Pancreas (tissue), 10 donors: ENCODE measurements around the gene PIP5K1C. TPM values are rescaled to one million over a fixed set of nuclear protein-coding genes. Genes with fewer than 3 reads are reported as not detected.

Experiments
- ATAC-seq, 4 donors: fragments of 200-7000 bp; cut with Tn5 transposase; one replicate each; pipeline versions ENCODE4 v1.8.0 to v1.9.1; 2020; ENCODE audit warnings: mild to moderate bottlenecking in 4 of 4, moderate library complexity in 4 of 4
- DNase-seq, 6 donors: peaks; one replicate each; pipeline ENCODE4 v3.0.0-alpha.2; 2020
- FAIRE-seq: peaks from 2 replicates; lab custom pipeline; 2012; peaks lifted over from hg19 to GRCh38; lab: Jason Lieb, UNC
- H3K27ac ChIP-seq, 4 donors: fragments of 200-600 bp; sonication (generic); 1 replicate in 3 of 4; 2 replicates in 1 of 4; pipeline versions ENCODE4 v1.5.0 to v1.8.0; 2020
- H3K27me3 ChIP-seq, 4 donors: fragments of 200-600 bp; one replicate each; pipeline ENCODE4 v1.8.0; 2021
- H3K36me3 ChIP-seq, 3 donors: fragments of 200-600 bp; sonication (generic) in 1 of 3; one replicate each; pipeline versions ENCODE4 v1.5.0 to v1.8.0; 2020 to 2021
- H3K4me1 ChIP-seq, 3 donors: fragments of 200-600 bp; one replicate each; pipeline ENCODE4 v1.8.0; 2021
- H3K4me3 ChIP-seq, 4 donors: fragments of 200-600 bp; sonication (generic) in 2 of 4; one replicate each; pipeline versions ENCODE4 v1.5.0 to v1.8.0; 2020 to 2021
- H3K9me3 ChIP-seq, 4 donors: fragments of 200-600 bp; one replicate each; pipeline ENCODE4 v1.8.0; 2021
- CTCF ChIP-seq, 4 donors: fragments of 200-600 bp; sonication (generic) in 3 of 4; IDR thresholded peaks; one replicate each; pipeline versions ENCODE4 v1.5.0 to v1.8.0; 2021; ENCODE audit warnings: antibody characterized with exemption in 4 of 4
- WGBS, 2 donors: extraction: QIAGEN DNeasy Blood & Tissue Kit; methylation state at CpG; one replicate each; pipeline ENCODE4 v1.1.7; 2013; 5-methylcytosine and 5-hydroxymethylcytosine counted together
- intact Hi-C, 3 donors: fragments of 100-400 bp; cut with DNase I; formaldehyde crosslinking; loops; one replicate each; pipeline versions ENCODE4 v1.11.1 to v1.14.2; 2022
- polyA plus RNA-seq, 2 donors: library from polyadenylated mRNA; stranded (reverse); fragments of 200-250 nt; gene quantifications; one replicate each; pipeline ENCODE4 v1.2.3, GENCODE V29; 2013
- total RNA-seq, 6 donors: library from RNA; stranded (reverse); fragmentation: NEBNext Ultra II Directional in 4 of 6; extraction: Animal tissue kit (Norgen Biotek cat#: 25700) in 4 of 6; gene quantifications; one replicate each; pipeline versions ENCODE4 v1.2.1 to v1.2.4, GENCODE V29; 2021 to 2023
- donor health status: healthy with polysubstance abuse.
- donor health status: DM: no; HTN: no; CAD: no; lungs with moderate emphysema.
- donor health status: DM: no; HTN: no; CAD: no.
- donor health status: control.
- donor health status: control.
- donor health status: Bipolar disorder and iron deficiency.
- donor health status: DM: yes; HTN: yes; CAD: no.
- donor health status: DM: no; HTN: no; CAD: no.
- donor health status: DM: no; HTN: no; CAD: no.
- donor health status: DM: yes; HTN: yes; CAD: no.

PIP5K1C gene
- total RNA-seq (10 to 100 TPM; 12.9 to 21.4 (median 14.9) TPM), polyA plus RNA-seq (10 to 100 TPM; 14.1 to 24.8 TPM)

DNA sequence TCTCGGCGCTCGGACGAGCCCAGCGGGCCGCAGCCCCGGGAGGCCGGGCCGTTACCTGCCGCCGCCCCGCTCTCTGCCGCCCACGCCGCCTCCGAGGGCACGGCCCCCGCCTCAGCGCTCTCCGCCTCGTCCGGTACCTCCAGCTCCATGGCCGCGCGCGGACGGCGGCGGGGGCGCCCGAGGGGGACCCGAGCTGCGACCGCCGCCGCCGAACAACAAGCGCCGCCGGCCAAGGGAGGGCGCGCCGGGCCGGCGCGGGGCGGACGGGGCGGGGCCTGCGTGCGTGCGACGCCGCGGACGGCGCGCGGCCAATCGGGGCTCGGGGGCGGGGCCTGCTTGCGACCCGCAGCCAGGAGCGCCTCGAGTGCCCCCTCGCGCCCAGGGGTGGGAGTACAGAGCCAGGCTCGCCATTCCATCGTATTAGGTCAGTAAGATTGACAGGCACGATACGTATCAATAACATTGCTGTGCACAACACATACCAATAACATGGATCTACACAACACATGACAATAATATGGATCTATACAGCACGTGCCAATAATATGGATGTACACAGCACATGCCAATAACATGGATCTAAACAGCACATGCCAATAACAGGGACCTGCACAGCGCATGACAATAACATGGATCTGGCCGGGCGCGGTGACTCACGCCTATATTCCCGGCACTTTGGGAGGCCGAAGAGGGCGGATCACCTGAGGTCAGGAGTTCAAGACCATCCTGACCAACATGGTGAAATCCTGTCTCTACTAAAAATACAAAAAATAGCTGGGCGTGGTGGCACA lies at the start of gene PIP5K1C:
Gene PIP5K1C (minus strand): TSS at position 227 of the 791 bp plus-strand sequence. CDS start 78 bp downstream, at position 149.
- peak; percentile 49 to 70 (median 59) for TF ChIP-seq CTCF (IDR thresholded peaks at IDR 0.05)
- FAIRE-seq (no peak), ATAC-seq (peak; percentile 92 to 99 (median 98)), DNase-seq (peak; percentile 80 to 99 (median 92))
- 3% methylated on average over 63 to 82 of the region's 82 CpGs for WGBS, 2 donors
- Histone ChIP-seq H3K4me1 (no peaks in the 10 kb centered on the region), H3K27ac (peak within 1 kb of the TSS; percentile 16 to 34 (median 22)), H3K4me3 (peak within 1 kb of the TSS; percentile 48 to 90 (median 87)), H3K9me3 (no peaks in the 10 kb centered on the region), H3K27me3 (no peaks in the 10 kb centered on the region), H3K36me3 (no peaks in the 10 kb centered on the region)
- intact Hi-C loops = loop anchor here in 1 of 3 donors (5.0 kb wide), 1 partner anchor 33 kb away; no protein-coding TSS in a partner anchor

- H3K27ac ChIP-seq = no peak overlapping the region
- FAIRE-seq (no peak), ATAC-seq (no peak), DNase-seq (no peak)
- peaks cover 0 to 18% (median 0%) of the 10 kb centered on the region in 3 donors for H3K36me3 ChIP-seq
- WGBS, 2 donors = 74% methylated on average over 8 of the region's 8 CpGs
- TF ChIP-seq CTCF (IDR thresholded peaks at IDR 0.05) = no peak
- H3K4me1 ChIP-seq = no peaks in the 10 kb centered on the region
- H3K4me3 ChIP-seq = no peak overlapping the region
- H3K27me3 ChIP-seq = no peaks in the 10 kb centered on the region
- intact Hi-C loops = no loop called here
- H3K9me3 ChIP-seq = no peaks in the 10 kb centered on the region
These were observed 48.7 kb upstream of the PIP5K1C start for GRCh38 chr19:3748965-3749364.

DNA sequence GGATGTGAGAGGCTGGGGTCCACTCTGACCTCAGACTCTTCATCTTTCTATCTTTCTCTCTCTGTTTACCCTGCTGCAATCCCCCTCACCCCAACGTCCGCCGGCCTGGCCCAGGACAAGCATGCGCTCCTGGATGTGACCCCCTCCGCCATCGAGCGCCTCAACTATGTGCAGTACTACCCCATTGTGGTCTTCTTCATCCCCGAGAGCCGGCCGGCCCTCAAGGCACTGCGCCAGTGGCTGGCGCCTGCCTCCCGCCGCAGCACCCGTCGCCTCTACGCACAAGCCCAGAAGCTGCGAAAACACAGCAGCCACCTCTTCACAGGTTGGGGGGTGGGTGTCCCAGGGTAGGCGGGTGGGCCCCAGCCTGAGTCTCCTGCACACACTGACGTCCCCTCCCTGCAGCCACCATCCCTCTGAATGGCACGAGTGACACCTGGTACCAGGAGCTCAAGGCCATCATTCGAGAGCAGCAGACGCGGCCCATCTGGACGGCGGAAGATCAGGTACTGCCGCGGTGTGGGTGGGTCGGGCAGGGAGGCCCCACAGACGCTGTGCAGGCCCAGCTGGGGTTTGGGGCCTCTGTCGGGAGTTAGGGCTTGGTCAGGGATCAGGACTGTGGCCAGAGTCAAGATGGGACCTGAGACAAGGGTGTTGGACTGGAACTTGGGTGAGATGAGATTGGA lies 46.2 kb upstream of the PIP5K1C start:
- DNase-seq = peak in 1 of 6 donors; percentile 57
- H3K27me3 ChIP-seq = no peaks in the 10 kb centered on the region
- FAIRE-seq = no peak
- no peaks in the 10 kb centered on the region for H3K4me1 ChIP-seq
- no peak overlapping the region for H3K4me3 ChIP-seq
- intact Hi-C loops = no loop called here
- ATAC-seq = no peak
- H3K36me3 ChIP-seq = peaks cover 0 to 11% (median 0%) of the 10 kb centered on the region in 3 donors
- TF ChIP-seq CTCF (IDR thresholded peaks at IDR 0.05) = no peak
- H3K9me3 ChIP-seq = no peaks in the 10 kb centered on the region
- 80 to 82% methylated on average over 30 to 31 of the region's 31 CpGs for WGBS, 2 donors
- no peak overlapping the region for H3K27ac ChIP-seq

DNA sequence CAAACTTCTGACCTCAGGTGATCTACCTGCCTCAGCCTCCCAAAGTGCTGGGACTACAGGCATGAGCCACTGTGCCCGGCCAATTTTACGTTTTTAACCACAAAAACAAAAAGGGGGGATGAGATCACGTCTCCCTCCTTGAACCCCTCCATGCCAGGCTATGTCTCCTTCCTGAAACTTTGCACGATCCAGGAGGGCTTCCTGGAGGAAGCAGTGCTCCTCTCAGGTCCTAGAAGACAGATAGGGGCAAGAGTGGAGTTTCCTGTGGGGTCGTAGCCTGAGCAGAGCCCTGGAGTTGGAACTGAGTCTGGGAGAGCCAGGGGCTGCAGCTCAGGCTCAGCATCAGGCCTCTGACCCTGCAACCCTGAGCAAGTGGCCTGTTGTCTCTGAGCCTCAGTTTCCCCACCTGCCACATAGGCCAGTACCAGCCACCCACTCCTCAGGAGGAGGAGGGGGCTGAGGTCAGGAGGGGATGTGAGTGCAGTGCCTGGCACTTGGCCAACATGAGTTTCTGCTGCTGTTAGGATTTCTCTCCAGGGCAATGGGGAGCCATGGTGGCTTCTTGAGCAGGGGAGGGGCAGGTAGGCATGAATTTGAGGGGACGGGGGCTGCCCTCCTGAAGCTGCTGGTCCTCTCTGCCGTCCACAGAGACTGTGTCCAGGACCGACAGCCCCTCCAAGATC lies 45.2 kb upstream of the PIP5K1C start:
- no peak overlapping the region for H3K27ac ChIP-seq
- intact Hi-C loops = no loop called here
- DNase-seq (no peak), FAIRE-seq (no peak), ATAC-seq (no peak)
- peaks cover 0 to 5% (median 0%) of the 10 kb centered on the region in 3 donors for H3K36me3 ChIP-seq
- no peaks in the 10 kb centered on the region for H3K27me3 ChIP-seq
- no peaks in the 10 kb centered on the region for H3K9me3 ChIP-seq
- TF ChIP-seq CTCF (IDR thresholded peaks at IDR 0.05) = no peak
- 63 to 78% methylated on average over 8 of the region's 8 CpGs for WGBS, 2 donors
- no peaks in the 10 kb centered on the region for H3K4me1 ChIP-seq
- no peak overlapping the region for H3K4me3 ChIP-seq
